Measurements from ENCODE around the gene PSORS1C1. TPM values are rescaled to one million over a fixed set of nuclear protein-coding genes. Genes with fewer than 3 reads are reported as not detected.
"Not testable (repeated sequence)": the region's sequence is repeated elsewhere in the genome, so short reads cannot be mapped to it uniquely, and the experiment has no call there.

PSORS1C1 gene
- total RNA-seq, 1 experiment from 2014 or later, result 1.1 TPM

DNA sequence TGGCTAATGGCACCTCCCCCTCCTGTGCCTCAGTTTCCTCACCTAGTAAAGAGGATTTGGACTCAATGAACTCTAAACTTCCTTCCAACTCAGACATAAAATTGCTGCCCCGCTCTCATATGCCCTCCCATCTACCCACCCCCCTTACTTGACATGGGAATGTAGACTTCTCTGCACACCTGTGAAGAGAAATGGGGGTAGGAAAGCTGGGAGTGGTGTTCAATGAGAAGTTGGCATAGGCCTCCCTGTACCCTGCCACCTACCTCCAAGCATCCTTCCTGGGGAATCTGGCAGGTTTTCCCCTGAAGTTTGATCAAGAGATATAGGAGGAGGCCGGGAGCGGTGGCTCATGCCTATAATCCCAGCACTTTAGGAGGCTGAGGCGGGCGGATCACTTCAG lies 59.8 kb downstream of the PSORS1C1 start:
- no peak for DNase-seq (ENCODE audit: low spot score)

GRCh38 chr6:31175971-31176370 lies 61.4 kb downstream of the PSORS1C1 start:
- no peak for DNase-seq (ENCODE audit: low spot score)

DNA sequence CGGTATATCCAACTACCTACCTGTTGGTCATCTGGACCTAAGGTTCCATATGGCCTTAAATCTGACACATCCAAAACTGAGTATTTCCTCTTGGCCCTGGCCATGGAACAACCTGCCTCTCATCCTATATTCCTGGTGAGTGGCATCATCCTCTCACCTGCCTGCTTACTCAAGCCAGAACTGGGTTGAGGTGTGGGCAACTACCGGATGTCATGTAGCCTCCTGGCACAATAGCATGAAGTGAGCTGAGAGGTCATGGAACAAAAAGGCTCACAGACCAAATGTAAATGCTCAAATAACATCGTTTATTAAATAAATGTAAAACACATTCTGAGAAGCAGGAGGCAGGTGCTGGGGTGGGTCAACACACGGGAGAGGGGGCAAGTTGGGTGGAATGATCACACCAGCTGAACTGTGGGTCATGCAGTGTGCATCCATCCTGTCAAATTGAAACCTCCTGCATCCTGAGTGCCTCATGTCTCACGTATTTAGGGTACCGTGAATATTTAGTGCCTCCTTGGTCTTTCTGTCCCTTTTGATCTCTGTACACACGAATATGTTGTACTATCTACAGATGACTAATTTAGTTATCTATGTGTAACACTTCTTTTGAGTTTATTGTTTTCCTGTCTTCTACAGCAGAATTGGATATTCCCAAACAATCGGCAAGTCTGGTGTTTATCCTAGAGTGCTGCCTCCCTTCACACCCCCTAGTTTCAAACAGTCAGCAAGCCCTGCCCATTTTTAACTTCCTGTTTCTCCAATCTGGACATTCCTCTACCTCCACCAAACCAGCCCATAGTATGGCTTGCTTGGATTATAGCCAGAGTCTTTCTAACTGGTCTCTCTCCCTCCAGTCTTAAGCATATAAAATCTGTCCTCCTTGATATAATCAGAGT lies 63.8 kb downstream of the PSORS1C1 start:
- DNase-seq (ENCODE audit: low spot score), result peak; percentile 59

DNA sequence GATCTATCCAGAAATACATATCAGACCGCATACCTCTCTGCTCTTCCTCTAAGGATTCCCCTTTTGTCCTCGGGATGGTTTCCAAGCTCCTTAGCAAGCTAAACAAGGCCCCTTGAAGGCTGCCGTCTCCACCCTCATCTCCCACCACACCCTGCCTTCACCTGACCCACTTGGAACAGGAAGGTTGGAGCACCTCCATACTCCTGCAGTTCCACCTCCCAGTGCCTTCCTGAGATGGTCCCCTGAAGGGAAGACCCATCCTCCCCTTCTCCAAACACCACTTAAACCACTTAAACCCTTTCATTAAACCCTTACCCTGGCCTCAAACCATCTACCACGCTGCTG lies 64.4 kb downstream of the PSORS1C1 start:
- DNase-seq (ENCODE audit: low spot score), result no peak

DNA sequence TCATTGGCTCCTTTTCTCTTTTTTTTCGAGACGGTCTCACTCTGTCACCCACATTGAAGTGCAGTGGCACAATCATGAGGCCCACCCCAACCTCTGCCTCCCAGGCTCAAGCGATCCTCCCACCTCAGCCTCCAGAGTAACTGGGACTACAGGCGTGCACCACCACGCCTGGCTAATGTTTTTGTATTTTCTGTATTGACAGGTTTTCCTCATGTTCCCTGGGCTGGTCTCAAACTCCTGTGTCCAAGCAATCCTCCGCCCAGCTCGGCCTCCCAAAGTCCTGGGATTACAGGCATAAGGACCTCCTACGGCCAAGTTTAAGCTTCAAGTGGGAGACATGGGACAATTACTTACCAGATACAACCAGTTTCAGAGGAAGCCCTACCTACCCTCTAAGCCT lies 65.3 kb downstream of the PSORS1C1 start:
- DNase-seq (ENCODE audit: low spot score), result no peak

GRCh38 chr6:31180500-31180899 lies 65.9 kb downstream of the PSORS1C1 start:
- no peak for DNase-seq (ENCODE audit: low spot score)

- DNase-seq (ENCODE audit: low spot score), result not testable (repeated sequence)
Measured at GRCh38 chr6:31183287-31183686, 68.7 kb downstream of the PSORS1C1 start.

DNA sequence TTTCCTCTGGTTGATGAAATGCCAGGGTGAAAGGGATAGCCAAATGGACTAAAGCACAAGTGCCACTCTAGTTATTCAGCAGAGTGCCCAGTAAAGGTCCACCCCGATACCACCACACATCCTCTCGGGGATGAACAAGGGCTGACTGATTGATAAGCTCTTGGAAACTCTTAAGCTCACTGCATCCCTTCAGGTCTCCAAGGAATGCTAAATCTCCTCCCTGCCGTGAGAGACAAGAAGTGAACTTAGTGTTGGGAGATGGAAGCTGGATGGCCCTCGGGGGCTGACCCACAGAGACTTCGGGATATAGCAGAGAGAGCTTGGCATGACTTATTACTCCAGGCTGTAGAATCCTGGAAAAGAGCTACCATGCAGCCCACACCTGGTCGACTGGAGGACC lies 69.3 kb downstream of the PSORS1C1 start:
- not testable (repeated sequence) for DNase-seq (ENCODE audit: low spot score)

DNA sequence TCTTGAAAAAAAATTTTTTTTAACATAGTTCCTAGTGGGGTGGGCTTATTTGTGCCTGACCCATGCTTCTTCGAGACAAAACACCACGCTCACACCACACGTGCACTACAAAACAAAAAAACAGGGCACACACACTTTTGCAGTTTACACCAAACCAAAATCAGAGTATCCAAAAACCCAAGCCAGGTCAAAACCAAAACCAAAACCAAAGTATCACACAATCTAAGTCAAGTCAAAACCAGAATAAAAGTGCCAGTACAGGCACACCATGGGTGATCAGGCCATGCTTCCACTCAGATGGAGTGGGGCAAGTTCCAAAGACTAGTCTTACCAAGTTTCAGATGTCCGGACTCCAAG lies 71.1 kb downstream of the PSORS1C1 start:
- peak; percentile 36 for DNase-seq (ENCODE audit: low spot score)

- peak; percentile 70 for DNase-seq (ENCODE audit: low spot score)
Measured at GRCh38 chr6:31186052-31186734, 71.6 kb downstream of the PSORS1C1 start.

DNA sequence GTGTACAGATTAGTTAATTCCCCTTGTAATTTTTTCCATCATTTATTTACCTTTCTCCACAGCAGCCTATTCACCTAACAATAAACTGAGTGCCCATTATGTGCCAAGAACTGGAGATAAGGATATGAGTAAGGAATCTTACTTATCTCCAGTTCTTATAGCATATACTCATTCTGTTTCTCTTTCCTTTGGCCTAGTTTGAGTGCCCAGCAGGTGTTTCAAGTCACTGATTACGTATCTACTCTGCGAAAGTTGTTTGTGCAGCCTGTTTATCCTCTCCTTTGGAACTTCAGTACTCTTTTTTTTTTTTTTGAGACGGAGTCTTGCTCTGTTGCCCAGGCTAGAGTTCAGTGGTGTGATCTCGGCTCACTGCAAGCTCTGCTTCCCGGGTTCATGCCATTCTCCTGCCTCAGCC lies 73.2 kb downstream of the PSORS1C1 start:
- peak; percentile 47 for DNase-seq (ENCODE audit: low spot score)

- DNase-seq (ENCODE audit: low spot score), result not testable (repeated sequence)
Measured at GRCh38 chr6:31189223-31189622, 74.6 kb downstream of the PSORS1C1 start.

Small RNAs within 50 kb of the gene (small RNA-seq; reads per million reads assigned to genes)
- gene POLR2LP1, result not detected
- not detected for gene RNU6-1133P

Other genes starting within 250 kb of the PSORS1C1 start
- gene DDR1, start 230.3 kb upstream of the PSORS1C1 start, total RNA-seq (2014; rRNA removed; shearing (Covaris generic)), result 131 and 158 TPM in 2 replicates
- gene GTF2H4, start 206.6 kb upstream of the PSORS1C1 start, total RNA-seq (2014; rRNA removed; shearing (Covaris generic)), result 18.9 and 20.2 TPM in 2 replicates
- 23.2 and 24.4 TPM in 2 replicates for gene VARS2, start 200.6 kb upstream of the PSORS1C1 start, total RNA-seq (2014; rRNA removed; shearing (Covaris generic))
- 4.7 and 8.0 TPM in 2 replicates for gene SFTA2, start 182.6 kb upstream of the PSORS1C1 start, total RNA-seq (2014; rRNA removed; shearing (Covaris generic))
- 0.08 and 0.15 TPM in 2 replicates for gene MUCL3, start 173.8 kb upstream of the PSORS1C1 start, total RNA-seq (2014; rRNA removed; shearing (Covaris generic))
- gene MUC21, start 131.1 kb upstream of the PSORS1C1 start, total RNA-seq (2014; rRNA removed; shearing (Covaris generic)), result not detected in 2 replicates
- gene MUC22, start 104.3 kb upstream of the PSORS1C1 start, total RNA-seq (2014; rRNA removed; shearing (Covaris generic)), result not detected in 2 replicates
- 0.13 and 0.33 TPM in 2 replicates for gene C6orf15, start 2.2 kb upstream of the PSORS1C1 start, total RNA-seq (2014; rRNA removed; shearing (Covaris generic))
- 0.08 TPM in 1 of 2 replicates, not detected in the other for gene CDSN, start 5.6 kb downstream of the PSORS1C1 start, total RNA-seq (2014; rRNA removed; shearing (Covaris generic))
- not detected in 2 replicates for gene PSORS1C2, start 24.3 kb downstream of the PSORS1C1 start, total RNA-seq (2014; rRNA removed; shearing (Covaris generic))
- 30.8 and 38.0 TPM in 2 replicates for gene CCHCR1, start 43.0 kb downstream of the PSORS1C1 start, total RNA-seq (2014; rRNA removed; shearing (Covaris generic))
- 71.7 and 80.8 TPM in 2 replicates for gene TCF19, start 43.8 kb downstream of the PSORS1C1 start, total RNA-seq (2014; rRNA removed; shearing (Covaris generic))
- gene POU5F1, start 55.9 kb downstream of the PSORS1C1 start, total RNA-seq (2014; rRNA removed; shearing (Covaris generic)), result 1.7 and 2.6 TPM in 2 replicates
- 110 and 133 TPM in 2 replicates for gene HLA-C, start 157.3 kb downstream of the PSORS1C1 start, total RNA-seq (2014; rRNA removed; shearing (Covaris generic))
- 15.3 and 19.8 TPM in 2 replicates for gene HLA-B, start 242.4 kb downstream of the PSORS1C1 start, total RNA-seq (2014; rRNA removed; shearing (Covaris generic))

All from HT-29 (cell line).